ENCODE data around the gene GCNA.
"Not testable (repeated sequence)": the region's sequence is repeated elsewhere in the genome, so short reads cannot be mapped to it uniquely, and the experiment has no call there.

Gene GCNA

DNA sequence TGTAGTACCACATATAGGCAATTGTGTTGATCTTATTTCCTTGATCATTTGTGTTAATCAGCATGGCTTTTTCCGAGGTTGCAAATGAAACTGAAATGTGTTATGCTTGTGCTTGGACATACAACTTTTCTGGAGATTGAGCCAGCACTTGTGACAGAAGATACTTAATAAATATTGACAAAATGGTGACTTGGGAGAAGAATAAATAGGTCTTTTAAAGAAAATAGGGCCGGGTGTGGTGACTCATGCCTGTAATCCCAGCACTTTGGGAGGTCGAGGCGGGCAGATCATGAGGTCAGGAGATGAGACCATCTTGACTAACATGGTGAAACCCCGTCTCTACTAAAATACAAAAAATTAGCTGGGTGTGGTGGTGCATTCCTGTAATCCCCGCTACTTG is 18.5 kb upstream of the GCNA start:
- not testable (repeated sequence) for DNase-seq

DNA sequence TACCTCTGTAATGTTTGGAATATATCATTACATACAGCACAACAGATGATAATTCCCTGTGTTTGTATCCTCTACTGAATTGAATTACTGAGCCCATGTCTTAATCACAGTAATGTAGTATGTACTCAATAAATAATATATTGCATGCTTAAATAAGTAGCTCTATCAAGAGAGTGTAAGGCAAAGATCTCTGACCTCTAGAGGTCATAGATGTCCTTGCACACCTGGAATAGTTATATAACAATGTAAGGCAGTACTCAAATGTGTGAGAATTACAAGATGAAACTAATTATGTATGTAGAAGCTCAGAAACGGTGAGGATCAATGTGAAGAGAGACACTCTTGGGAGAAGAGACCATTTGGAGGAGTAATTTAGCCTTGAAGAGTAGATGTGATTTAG is 14.3 kb upstream of the GCNA start:
- DNase-seq: no peak

DNA sequence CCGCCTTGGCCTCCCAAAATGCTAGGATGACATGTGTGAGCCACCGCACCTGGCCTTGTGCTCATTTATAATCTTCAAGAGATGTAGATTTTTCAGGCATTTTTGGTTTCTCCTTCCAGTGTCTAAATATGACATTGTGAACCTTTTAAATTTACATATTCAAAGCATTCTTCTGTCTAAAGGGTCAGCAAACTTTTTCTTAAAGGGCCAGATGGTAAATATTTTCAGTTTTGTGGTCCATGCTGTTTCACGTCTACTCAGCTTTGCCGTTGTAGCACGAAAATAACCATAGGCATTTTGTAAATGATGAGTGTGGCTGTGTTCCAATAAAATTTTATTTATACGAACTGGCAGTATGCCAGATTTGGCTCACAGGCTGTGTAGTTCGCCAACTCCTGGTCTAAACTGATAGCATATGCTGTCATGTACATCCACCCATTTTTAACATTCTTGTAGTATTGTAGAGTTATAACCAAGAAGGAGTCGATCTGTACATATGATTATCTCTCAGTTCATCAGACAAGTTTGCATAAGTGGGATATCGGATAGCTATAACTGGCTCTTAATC is 12.7 kb upstream of the GCNA start:
- no peak for DNase-seq

DNA sequence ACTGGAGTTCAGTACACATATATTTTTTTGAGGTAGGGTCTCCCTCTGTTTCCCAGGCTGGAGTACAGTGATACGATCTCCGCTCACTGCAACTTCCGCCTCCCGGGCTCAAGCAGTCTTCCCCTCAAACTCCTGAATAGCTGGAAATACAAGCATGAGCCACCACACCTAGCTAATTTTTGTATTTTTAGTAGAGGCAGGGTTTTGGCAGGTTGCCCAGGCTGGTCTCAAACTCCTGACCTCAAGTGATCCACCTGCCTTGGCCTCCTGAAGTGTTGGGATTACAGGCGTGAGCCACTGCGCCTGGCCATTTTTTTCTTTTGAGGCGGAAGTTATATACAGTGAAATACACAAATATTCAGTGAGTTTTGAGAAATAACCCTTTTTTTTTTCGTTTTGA is 6.8 kb upstream of the GCNA start:
- not testable (repeated sequence) for DNase-seq

DNA sequence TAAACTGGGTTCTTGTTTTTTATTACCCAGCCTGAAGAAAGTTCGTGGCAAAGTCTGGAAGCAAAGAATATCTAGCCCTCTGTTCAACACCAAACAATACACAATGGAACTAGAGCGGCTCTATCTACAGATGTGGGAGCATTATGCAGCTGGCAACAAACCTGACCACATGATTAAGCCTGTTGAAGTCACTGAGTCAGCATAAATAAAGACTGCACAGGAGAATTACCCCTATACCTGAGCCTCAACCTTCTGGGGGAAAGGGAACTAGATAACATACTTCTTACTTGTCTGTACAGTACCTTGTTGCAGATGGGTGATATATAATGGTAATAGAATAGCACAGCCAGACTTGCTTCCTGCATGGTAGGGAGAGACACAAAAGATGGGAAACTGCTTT is 4.6 kb upstream of the GCNA start:
- no peak for DNase-seq

DNA sequence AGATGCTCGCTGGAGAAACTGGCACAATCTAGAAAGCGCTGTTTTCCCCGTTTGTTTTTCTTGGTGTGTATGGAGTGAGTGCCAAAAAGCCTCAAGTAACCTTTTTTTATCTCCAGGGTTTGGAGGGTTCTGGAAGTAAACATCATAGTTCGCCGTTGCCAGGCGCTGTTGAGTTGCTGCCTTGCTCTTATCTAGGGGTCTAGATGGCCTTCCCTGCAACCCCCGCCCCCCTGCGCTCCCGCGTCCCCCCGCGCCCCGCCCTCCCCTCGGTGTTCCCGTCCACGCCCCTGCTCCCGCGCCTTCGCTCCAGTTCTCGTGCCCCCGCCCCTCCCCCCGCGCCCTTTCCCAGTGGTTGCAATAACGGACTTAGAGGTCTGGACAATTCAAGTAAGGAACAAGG is 555 bp upstream of the GCNA start:
- no peak for DNase-seq

DNA sequence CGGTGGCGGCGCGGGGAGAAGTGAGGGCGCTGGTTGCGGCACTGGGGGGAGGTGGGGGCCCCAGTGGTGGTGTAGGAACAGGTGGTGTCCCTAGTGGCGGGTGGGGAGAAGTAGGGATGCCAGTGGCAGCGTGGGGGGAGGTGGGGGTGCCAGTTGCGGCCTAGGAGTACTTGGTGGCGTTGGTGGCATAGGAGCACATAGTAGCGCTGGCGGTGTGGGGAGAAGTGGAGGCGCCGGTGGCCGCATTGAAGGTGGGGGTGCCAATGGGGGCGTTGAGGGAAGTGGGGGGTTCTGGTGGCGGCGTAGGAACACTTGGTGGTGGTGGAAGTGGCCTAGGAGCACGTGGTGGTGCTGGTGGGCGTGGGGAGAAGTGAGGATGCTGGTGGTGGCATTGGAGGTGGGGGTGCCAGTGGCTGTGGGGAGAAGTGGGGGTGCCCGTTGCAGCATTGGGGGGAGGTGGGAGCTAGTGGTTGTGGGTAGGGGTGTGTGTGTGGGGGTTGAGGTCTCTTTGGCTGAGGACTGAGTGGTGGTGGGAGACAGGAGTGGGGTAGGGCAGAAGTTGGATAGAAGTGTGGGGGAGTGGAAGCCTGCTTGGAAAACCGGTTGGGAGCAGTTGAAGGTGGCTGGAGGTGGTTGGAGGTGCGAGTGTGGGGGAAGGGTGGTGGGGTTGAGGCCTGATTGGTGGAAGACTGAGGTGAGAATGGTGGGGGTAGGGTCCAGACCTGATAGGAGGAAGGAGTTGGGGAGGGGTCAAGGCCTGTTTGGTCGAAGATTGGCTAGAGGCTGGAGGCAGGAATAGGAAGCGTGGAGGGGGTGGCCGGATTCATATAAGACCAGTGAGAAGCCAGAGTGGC is 1.1 kb downstream of the GCNA start:
- DNase-seq: no peak

DNA sequence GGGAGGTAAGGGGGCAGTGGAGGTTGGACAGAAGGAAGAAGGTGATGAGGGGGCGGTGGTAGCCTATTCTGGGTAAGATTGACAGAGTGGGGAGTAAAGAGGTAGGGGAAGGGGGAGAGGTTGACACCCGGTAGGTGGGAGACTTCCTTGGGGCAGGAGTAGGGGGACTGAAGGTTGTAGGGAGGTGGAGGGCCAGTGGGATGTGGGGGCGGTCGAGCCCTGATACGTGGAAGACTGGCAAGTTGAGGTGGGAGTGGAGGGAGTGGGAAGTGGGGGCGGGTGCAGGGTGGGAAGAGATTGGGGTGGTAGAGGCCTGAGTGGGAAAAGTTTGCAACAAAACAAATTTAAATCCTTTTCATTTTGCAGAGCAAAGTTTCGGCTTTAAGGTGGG is 1.7 kb downstream of the GCNA start:
- DNase-seq: no peak

DNA sequence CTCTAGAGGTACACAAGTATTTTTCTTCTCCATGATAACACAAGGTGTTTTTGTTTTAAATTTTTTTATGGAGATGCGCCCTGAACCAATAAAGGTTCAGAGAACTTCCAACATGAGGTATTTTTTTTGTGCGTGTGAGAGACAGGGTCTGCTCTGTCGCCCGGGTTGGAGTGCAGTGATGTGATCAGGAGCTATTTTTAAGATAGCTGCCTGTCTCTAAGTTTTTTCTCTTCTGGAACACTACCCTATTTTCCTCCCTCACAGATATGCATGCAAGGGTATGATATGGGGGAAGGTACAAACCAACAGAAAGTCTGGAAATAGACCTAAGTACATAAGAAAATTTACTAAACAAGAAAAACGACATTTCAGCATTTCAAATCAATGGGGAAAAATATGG is 3.0 kb downstream of the GCNA start:
- DNase-seq: no peak

DNA sequence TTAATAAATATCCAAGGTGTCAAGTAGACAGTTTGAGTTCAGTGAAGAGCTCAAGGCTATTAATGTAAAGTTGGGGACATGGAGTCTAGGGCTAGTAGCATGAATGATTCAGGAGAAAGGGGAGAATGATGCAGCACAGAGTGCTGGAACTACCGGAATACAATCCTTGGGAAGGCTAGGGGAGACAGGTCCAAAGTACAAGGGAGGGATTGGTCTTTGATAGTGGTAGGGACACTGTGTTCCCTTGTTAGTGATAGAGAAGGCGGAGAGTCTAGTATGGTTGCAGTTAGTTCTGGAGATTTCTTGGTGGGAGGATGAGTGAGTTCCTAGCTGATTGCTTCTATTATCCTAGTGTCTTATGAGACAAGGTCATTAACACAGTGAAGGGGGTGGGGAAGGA is 8.7 kb downstream of the GCNA start:
- no peak for DNase-seq

DNA sequence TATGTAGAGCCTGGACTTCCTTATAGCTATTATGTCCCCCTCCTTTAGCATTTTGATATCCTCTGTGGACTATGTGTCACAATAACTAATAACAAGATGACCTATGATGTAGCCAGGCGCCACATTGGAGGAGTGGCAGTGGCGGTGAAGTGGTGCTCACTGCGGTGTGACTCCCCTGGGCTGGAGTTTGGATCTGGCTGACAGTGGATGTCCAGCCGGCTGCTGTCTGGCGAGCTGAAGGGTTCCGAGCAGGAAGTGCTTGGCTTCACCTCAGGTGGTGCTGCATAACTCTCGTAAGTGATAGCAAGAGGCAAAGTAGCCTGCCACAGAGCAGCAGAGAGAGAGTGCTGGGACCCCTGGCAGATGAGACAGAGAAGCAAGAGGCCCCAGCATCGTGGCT is 15.0 kb downstream of the GCNA start:
- DNase-seq: not testable (repeated sequence)

DNA sequence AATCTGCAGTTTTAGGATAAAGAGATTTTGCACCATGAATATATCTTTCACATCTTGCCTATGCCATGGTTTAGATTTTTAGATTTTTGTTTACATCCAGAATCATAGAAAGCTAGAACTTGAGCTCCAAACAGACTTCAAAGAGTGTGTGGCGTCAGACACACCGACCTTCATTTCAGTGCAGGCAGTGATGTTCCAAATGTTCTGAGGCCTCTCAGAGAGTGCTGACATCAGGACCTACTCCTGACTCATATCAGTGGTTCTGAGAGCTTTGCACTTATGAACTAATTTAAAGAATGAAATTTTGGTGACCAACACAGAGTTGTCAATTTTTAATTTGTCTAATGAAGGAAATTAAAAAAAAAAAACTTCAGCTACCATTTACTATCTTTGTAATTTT is 21.7 kb downstream of the GCNA start:
- DNase-seq: no peak

DNA sequence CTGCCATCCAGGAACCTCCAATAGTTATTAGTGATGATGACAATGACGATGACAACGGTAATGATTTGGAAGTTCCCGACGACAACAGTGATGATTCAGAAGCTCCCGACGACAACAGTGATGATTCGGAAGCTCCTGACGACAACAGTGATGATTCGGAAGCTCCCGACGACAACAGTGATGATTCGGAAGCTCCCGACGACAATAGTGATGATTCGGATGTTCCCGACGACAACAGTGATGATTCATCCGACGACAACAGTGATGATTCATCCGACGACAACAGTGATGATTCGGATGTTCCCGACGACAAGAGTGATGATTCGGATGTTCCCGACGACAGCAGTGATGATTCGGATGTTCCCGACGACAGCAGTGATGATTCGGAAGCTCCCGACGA is 25.4 kb downstream of the GCNA start:
- DNase-seq: no peak

DNA sequence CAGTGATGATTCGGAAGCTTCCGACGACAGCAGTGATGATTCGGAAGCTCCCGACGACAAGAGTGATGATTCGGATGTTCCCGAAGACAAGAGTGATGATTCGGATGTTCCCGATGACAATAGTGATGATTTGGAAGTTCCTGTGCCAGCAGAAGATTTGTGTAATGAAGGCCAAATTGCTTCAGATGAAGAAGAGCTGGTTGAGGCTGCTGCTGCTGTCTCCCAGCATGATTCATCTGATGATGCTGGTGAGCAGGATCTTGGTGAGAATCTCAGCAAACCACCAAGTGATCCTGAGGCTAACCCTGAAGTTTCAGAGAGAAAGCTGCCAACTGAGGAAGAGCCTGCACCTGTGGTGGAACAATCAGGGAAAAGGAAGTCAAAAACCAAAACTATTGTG is 25.9 kb downstream of the GCNA start:
- DNase-seq: no peak

DNA sequence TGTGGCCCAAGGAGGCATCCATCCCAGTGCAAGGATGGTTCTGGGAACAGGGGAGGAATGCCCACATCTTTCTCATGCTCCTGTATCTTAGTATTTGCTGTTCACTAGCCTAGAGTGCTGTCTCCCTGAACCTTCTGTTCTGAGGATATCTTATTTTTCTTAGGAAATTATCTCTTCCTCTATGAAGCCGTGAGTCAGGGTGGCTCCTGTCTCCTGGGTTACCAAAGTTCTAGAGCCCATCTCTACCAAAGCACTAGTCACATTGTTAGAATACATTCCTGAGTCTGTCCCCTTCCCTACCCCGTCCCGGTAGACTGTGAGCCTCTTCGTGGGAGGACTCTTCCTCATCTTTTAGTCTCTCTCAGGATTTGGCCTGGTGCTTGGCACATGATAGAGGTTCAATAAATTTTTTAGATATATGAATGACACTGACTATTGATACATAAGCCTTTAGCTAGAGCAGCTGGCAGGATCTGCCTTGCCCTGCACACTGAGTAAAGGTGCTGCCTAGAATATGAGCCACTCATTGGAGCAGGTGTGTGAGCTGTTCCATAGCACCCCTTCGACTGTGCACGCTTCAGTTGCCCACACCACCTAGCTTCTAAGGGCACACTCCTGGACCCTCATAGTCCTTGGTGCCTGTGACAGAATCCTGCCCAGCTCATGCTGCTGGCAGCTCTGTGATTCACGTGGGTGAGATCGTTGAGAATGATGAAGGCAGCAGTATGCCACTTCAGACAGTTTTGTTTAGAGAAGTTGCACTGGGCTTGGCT is 26.7 kb downstream of the GCNA start:
- DNase-seq: no peak

DNA sequence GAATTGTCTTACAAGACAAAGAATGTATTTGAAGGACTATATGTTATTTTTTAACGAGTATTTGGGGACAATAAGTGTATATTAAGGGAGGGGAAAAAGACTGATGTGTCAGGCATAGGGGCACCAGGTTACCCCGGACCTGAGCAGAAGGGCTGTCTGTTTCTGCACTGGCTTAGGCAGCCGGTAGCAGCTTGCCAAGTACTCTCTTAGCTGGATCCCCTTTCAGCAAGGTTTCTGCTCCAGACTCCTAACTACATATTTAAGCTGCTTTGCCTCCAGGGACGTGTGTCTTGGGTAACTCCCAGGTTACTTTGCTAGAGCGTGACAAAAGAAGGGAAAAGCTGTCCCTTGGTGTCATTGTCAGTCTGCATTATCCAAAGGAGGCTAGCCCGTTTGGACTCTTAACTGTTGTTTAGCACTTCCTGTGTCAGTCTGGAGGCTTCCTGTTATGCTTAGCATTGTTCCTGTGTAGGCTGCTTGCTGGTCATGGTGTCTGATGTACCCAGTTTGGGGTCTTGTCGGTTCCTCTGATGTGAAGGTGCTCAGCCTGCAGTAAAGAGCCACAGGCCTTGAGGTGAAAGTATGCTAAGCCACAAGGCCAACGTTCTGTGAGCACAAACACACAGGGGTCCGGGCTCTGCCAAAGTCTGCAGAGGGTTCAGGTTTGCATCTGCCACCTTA is 28.4 kb downstream of the GCNA start:
- DNase-seq: peak in 1 of 5 donors; percentile 56

DNA sequence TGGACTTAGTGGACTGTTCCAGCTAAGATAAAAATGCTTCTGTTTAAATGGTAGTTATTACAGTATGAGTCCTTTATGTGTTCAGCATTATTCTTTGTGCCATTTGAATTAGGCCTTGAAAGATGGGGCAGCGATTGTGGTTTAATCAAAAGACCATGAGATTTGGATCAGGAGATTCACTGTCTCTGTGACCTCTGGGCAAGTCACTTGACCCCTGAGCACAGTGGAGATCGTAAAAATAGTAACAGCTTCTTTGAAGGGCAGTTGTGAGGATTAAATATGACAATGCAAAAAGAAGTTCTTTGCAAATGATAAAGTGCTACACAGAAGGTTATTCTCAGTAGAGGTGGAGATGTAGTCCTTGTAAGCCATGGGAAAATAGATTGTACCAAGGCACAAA is 29.3 kb downstream of the GCNA start:
- no peak for DNase-seq

DNA sequence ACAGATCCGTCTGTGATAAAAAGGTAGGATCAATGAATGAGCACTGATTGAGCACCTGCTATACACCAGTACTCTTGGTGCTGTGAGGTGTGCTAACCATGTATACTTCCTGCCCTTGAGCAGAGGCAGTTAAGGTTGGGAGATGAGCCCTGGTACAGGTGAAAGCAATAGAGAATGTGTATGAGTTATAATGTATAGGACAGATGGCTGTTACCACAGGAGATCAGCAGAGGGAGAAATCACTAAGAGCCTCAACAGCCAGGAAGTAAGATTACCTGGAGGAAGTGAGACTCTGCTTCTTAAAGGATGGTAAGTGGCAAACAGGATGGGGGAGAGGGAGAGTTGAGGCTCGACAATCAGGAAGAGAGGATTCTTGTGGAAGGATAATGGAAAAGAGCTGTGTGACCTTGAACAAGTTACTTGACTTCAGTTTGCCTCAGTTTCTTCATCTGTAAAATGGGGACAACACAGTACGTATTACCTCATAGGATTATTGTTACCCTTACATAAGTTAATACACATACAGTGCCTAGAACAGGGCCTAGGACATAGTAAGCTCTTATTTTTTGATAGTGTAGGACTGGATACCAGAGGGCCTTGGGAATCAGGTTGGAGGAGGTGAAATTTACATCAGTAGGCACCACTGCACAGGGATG is 31.0 kb downstream of the GCNA start:
- DNase-seq: peak in 1 of 5 donors; percentile 45

DNA sequence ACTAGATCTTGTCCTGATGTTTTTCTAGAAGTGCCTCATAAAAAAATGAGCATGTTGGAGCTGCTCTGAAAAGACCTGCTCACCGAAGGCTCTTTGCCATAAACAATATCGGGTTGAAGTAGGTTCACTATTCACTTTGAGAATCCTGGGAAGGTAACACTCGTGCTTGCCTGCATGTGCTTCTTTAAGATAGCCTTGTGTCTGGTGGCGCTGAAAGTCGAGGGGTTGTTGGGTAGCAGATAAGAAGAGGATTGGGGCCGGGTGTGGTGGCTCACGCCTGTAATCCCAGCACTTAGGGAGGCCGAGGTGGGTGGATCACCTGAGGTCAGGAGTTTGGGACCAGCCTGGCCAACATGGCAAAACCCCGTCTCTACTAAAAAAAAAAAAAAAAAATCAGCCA is 33.5 kb downstream of the GCNA start:
- DNase-seq: not testable (repeated sequence)

DNA sequence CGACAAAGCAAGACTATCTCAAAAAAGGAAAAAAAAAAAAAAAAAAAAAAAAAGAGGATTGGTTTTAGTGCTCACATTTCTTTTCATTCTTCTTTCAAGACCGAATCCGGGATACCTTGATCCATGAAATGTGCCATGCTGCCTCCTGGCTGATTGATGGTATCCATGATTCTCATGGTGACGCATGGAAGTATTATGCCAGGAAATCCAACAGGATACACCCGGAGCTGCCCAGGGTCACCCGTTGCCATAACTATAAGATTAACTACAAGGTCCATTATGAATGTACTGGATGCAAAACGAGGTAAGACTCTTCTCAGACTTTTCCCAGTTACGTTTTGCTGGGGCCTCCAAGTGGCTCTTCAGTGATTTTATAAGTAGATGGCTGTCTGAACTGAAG is 34.0 kb downstream of the GCNA start:
- no peak for DNase-seq

DNA sequence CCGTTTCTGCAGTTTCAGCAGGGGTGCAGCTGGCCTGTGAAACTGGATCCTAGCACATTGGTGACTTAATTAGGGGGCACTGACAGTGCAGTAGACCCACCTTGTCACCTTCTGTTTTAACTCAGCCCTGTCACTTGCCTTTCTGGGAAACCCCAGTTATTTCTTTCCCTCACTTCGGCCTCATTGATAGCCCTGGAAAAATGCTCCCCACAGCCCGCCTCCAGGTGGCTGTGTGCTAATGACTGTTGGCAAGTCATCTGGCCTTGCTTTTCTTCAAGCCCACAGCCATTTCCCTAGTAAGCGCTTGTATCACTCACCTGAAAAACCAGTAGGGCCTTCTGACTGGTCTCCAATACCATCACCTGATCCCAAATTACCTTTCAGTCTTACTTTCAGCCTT is 36.8 kb downstream of the GCNA start:
- DNase-seq: no peak

DNA sequence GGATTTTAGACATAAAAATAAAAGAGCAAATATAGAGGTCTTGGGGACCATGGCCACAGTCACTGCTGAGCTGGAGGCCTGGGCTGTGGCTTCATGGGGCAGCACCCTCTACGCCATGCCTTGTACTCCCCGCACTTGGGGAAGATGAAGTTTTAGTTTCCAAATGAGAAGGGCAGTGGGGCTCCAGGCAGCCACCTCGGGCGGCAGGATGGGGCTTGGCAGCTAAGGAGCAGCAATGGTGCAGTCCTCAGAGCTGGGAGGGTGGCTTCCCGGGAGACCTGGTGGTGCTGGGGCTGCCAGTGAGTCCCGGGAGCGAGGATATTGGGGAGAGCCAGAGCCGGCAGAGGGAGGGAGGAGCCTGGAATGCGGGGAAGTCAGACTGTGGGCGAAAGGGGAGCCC is 37.7 kb downstream of the GCNA start:
- peak in 1 of 5 donors; percentile 35 for DNase-seq
